ENCODE results near the gene PTF1A. TPM values are rescaled to one million over a fixed set of nuclear protein-coding genes. Genes with fewer than 3 reads are reported as not detected.

Gene PTF1A
- total RNA-seq, 1 donor from 2014 or later: not detected

GRCh38 chr10:23194471-23194965 lies 2.4 kb downstream of the PTF1A start:
- peaks cover 13% of the 10 kb centered on the region for H3K9me3 Mint-ChIP-seq (ENCODE audit: unreplicated experiment)
- H3K27me3 ChIP-seq (ENCODE audit: insufficient read depth, low read length): peaks cover 71% of the 10 kb centered on the region
- FAIRE-seq (no peak), DNase-seq (ENCODE audit: low read depth) (no peak)
- no peak overlapping the region for H3K9ac ChIP-seq (ENCODE audit: low read length)
- H3K4me3 ChIP-seq (ENCODE audit: insufficient read depth, low read depth, low read length): no peak overlapping the region
- peaks cover 71% of the 10 kb centered on the region for H3K27me3 Mint-ChIP-seq (ENCODE audit: low read depth, unreplicated experiment)
- no peaks in the 10 kb centered on the region for H3K79me2 ChIP-seq (ENCODE audit: insufficient read depth, low read length)
- no peak overlapping the region for H3K27ac ChIP-seq (ENCODE audit: low read depth, low read length)
- H3K4me2 ChIP-seq (ENCODE audit: low read length): no peak overlapping the region
- no peak overlapping the region for H3K4me3 Mint-ChIP-seq (ENCODE audit: unreplicated experiment)
- H4K20me1 ChIP-seq (ENCODE audit: insufficient read depth, low read length): no peaks in the 10 kb centered on the region
- TF ChIP-seq CTCF (IDR thresholded peaks at IDR 0.05; ENCODE audit: insufficient read depth, low read depth, low read length) (no peak), EZH2 (IDR thresholded peaks at IDR 0.05; ENCODE audit: insufficient read depth, low read length) (no peak)
- H3K36me3 ChIP-seq (ENCODE audit: insufficient read depth, low read length): no peaks in the 10 kb centered on the region
- no peaks in the 10 kb centered on the region for H3K36me3 Mint-ChIP-seq (ENCODE audit: low read depth, unreplicated experiment)
- no peaks in the 10 kb centered on the region for H3K4me1 Mint-ChIP-seq (ENCODE audit: low read depth, unreplicated experiment)
- H3K9me3 ChIP-seq (ENCODE audit: insufficient read depth, low read depth, low read length): no peaks in the 10 kb centered on the region
- no peak overlapping the region for H2AFZ ChIP-seq (ENCODE audit: low read depth, low read length)
- no peak overlapping the region for H3K27ac Mint-ChIP-seq (ENCODE audit: unreplicated experiment)
- peaks cover 2% of the 10 kb centered on the region for H3K4me1 ChIP-seq (ENCODE audit: insufficient read depth, low read length)

GRCh38 chr10:23194966-23195845 lies 3.1 kb downstream of the PTF1A start:
- Histone ChIP-seq H3K36me3 (ENCODE audit: insufficient read depth, low read length) (no peaks in the 10 kb centered on the region), H3K4me1 (ENCODE audit: insufficient read depth, low read length) (peaks cover 2% of the 10 kb centered on the region), H3K79me2 (ENCODE audit: insufficient read depth, low read length) (no peaks in the 10 kb centered on the region), H2AFZ (ENCODE audit: low read depth, low read length) (no peak overlapping the region), H3K9ac (ENCODE audit: low read length) (no peak overlapping the region), H3K4me2 (ENCODE audit: low read length) (no peak overlapping the region), H4K20me1 (ENCODE audit: insufficient read depth, low read length) (no peaks in the 10 kb centered on the region), H3K27me3 (ENCODE audit: insufficient read depth, low read length) (peaks cover 75% of the 10 kb centered on the region), H3K27ac (ENCODE audit: low read depth, low read length) (no peak overlapping the region), H3K4me3 (ENCODE audit: insufficient read depth, low read depth, low read length) (no peak overlapping the region), H3K9me3 (ENCODE audit: insufficient read depth, low read depth, low read length) (no peaks in the 10 kb centered on the region)
- Mint-ChIP-seq H3K4me3 (ENCODE audit: unreplicated experiment) (no peak overlapping the region), H3K4me1 (ENCODE audit: low read depth, unreplicated experiment) (no peaks in the 10 kb centered on the region), H3K9me3 (ENCODE audit: unreplicated experiment) (peaks cover 13% of the 10 kb centered on the region), H3K27ac (ENCODE audit: unreplicated experiment) (no peak overlapping the region), H3K27me3 (ENCODE audit: low read depth, unreplicated experiment) (peaks cover 72% of the 10 kb centered on the region), H3K36me3 (ENCODE audit: low read depth, unreplicated experiment) (no peaks in the 10 kb centered on the region)
- FAIRE-seq (no peak), DNase-seq (ENCODE audit: low read depth) (no peak)
- TF ChIP-seq CTCF (IDR thresholded peaks at IDR 0.05; ENCODE audit: insufficient read depth, low read depth, low read length) (no peak), EZH2 (IDR thresholded peaks at IDR 0.05; ENCODE audit: insufficient read depth, low read length) (peak; percentile 79)
